ENCODE results near the gene FAM163B.
A peak's percentile ranks its signal among the peaks of the same experiment; 100 is the strongest.

Gene FAM163B

DNA sequence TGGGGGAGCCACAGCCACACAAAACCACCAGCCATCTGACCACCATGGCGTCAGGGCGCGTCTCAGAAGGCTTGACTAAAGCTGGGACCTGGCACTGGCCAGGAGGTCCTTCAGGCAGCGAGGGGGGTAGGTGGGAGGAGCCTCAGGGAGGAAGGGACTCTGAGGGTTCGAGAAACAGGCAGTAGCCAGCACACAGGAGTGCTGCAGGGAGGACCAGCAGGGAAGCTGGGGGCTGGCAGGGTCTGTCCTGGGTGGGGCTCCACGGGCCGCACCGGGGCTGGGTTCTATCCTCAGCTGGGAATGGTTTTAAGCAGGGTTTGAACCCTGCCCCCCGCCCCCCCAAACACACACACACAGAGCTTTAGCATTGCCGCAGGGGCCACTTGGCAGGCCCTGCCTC is 7.4 kb downstream of the FAM163B start:
- no peak overlapping the region for H3K4me3 ChIP-seq (replicated peaks; ENCODE audit: low read depth, low read length)
- TF ChIP-seq, protein P1, sequence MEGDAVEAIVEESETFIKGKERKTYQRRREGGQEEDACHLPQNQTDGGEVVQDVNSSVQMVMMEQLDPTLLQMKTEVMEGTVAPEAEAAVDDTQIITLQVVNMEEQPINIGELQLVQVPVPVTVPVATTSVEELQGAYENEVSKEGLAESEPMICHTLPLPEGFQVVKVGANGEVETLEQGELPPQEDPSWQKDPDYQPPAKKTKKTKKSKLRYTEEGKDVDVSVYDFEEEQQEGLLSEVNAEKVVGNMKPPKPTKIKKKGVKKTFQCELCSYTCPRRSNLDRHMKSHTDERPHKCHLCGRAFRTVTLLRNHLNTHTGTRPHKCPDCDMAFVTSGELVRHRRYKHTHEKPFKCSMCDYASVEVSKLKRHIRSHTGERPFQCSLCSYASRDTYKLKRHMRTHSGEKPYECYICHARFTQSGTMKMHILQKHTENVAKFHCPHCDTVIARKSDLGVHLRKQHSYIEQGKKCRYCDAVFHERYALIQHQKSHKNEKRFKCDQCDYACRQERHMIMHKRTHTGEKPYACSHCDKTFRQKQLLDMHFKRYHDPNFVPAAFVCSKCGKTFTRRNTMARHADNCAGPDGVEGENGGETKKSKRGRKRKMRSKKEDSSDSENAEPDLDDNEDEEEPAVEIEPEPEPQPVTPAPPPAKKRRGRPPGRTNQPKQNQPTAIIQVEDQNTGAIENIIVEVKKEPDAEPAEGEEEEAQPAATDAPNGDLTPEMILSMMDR (IDR thresholded peaks at IDR 0.05; ENCODE audit: low read length, missing control alignments): no peak
- DNase-seq (ENCODE audit: low read depth): no peak

DNA sequence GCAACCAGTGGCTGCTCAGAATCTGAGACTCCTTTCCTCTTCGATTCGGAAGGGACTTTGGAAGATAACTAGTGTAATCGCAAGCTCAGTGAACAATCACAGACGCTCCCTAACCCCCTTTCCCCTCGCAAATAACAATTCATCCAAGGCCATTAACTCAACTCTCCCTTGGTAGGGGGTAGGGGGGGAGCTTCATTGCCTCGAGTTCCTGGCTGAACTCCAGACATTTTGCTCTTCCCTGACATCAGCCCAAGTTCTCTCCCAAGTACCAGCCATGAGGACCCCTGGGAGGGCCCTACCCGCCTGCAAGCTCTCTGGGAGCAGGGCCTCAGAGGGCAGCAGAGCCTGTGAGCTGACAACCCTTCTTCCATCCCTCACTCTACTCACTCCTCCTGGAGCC is 8.4 kb downstream of the FAM163B start:
- TF ChIP-seq, protein P1 (IDR thresholded peaks at IDR 0.05; ENCODE audit: low read length, missing control alignments): no peak
- DNase-seq (ENCODE audit: low read depth): no peak
- no peak overlapping the region for H3K4me3 ChIP-seq (replicated peaks; ENCODE audit: low read depth, low read length)

DNA sequence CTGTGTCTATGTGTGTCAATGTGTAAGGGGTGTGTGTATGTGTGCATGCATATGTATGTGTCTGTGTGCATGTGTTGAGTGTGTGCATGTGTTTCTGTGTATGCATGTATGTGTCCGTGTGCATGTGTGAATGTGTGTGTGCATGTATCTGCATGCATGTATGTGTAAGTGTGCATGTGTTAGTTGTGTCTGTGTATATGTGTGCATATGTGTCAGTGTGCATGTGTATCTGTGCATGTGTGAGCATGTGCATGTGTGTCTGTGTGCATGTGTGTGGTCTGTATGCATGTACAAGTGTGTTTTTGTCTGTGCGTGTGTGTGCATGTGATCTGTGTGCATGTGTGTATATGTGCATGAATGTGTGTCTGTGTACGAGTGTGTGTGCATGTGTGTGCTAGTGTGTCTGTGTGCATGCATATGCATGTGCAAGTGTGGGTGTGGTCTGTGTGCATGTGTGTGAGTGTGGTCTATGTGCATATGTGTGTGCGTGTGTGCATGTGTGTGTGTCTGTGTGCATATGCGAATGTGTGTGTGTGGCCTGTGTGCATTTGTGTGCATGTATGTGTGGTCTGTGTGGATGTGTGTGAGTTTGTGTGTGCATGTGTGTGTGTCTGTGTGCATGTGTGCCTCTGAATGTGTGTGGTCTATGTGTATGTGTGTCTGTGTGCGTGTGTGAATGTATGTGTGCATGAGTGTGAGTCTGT is 9.6 kb downstream of the FAM163B start:
- DNase-seq (ENCODE audit: low read depth): no peak
- TF ChIP-seq, protein P1 (IDR thresholded peaks at IDR 0.05; ENCODE audit: low read length, missing control alignments): no peak

DNA sequence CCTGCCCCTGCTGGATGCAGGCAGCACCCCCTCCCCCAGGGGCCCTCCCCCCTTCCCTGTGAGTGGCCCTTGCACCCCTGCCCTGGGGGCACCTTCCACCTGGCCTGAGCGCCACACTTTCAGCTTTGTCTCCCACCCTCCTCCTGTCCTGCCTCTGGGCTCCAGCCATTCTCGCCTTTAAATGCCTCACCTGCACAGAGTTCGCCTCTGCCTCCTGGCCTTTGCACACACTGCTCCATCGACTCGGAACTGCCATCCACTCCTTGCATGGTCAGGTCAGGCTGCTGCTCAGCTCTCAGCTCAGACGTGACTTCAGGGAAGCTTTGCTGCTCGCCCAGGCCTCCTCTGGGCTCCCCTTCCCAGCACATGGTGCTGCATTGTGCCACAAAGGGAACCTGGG is 10.2 kb downstream of the FAM163B start:
- DNase-seq (ENCODE audit: low read depth): no peak
- H3K4me3 ChIP-seq (replicated peaks; ENCODE audit: low read depth, low read length): no peak overlapping the region
- TF ChIP-seq, protein P1 (IDR thresholded peaks at IDR 0.05; ENCODE audit: low read length, missing control alignments): no peak

More for the DNA sequence above, 9.6 kb downstream of the FAM163B start:
- no peak overlapping the region for H3K4me3 ChIP-seq (replicated peaks; ENCODE audit: low read depth, low read length)

DNA sequence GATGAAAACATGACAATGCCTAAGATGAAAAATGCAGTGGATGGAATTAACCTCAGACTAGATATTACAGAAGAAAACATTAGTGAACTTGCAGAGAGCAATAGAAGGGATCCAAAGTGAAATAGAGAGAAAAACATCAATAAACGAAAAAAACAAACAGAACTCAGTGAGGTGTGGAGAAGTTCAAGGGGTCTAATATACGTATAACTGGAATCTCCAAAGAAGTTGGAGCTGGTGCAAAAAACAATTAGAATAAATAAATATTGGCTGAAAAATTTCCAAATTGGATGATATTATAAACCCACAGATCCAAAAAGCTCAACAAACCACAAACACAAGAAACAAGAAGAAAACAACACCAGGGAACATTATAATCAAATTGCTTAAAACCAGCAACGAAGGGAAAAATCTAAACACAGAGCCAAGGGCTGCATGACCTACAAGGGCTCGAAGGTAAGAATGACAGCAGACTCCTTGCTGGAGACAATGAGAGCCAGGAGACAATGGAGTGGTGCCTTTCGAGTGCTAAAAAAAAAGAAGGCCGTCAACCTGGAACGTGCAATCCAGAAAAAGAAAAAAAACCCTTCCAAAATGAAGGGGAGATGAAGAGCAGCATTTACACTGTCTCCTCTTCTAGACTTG is 11.8 kb downstream of the FAM163B start:
- DNase-seq (ENCODE audit: low read depth): peak; percentile 31
- H3K4me3 ChIP-seq (replicated peaks; ENCODE audit: low read depth, low read length): no peak overlapping the region
- TF ChIP-seq, protein P1 (IDR thresholded peaks at IDR 0.05; ENCODE audit: low read length, missing control alignments): no peak

- no peak for DNase-seq (ENCODE audit: low read depth)
Measured at GRCh38 chr9:133595910-133596309, 13.3 kb downstream of the FAM163B start.

More at GRCh38 chr9:133595910-133596309, 13.3 kb downstream of the FAM163B start:
- no peak overlapping the region for H3K4me3 ChIP-seq (replicated peaks; ENCODE audit: low read depth, low read length)
- TF ChIP-seq, protein P1 (IDR thresholded peaks at IDR 0.05; ENCODE audit: low read length, missing control alignments): no peak

Data from fibroblast of pulmonary artery (primary cell).